Stromal cell of bone marrow (primary cell): ENCODE measurements around the gene PSMB7.
A peak's percentile ranks its signal among the peaks of the same experiment; 100 is the strongest.

Experiments
- DNase-seq: peaks from one replicate; pipeline ENCODE4 v3.0.0-alpha.2; 2012; ENCODE audit warnings: low read depth

Gene PSMB7

GRCh38 chr9:124345063-124345462, 70.2 kb downstream of the PSMB7 start:
- no peak for DNase-seq

GRCh38 chr9:124344291-124345050, 70.8 kb downstream of the PSMB7 start:
- no peak for DNase-seq

- no peak for DNase-seq
These were observed 71.5 kb downstream of the PSMB7 start for GRCh38 chr9:124343533-124344290.

- peak; percentile 90 for DNase-seq
These were observed 72.3 kb downstream of the PSMB7 start for GRCh38 chr9:124342776-124343485.

GRCh38 chr9:124342402-124342775, 72.9 kb downstream of the PSMB7 start:
- no peak for DNase-seq

DNA sequence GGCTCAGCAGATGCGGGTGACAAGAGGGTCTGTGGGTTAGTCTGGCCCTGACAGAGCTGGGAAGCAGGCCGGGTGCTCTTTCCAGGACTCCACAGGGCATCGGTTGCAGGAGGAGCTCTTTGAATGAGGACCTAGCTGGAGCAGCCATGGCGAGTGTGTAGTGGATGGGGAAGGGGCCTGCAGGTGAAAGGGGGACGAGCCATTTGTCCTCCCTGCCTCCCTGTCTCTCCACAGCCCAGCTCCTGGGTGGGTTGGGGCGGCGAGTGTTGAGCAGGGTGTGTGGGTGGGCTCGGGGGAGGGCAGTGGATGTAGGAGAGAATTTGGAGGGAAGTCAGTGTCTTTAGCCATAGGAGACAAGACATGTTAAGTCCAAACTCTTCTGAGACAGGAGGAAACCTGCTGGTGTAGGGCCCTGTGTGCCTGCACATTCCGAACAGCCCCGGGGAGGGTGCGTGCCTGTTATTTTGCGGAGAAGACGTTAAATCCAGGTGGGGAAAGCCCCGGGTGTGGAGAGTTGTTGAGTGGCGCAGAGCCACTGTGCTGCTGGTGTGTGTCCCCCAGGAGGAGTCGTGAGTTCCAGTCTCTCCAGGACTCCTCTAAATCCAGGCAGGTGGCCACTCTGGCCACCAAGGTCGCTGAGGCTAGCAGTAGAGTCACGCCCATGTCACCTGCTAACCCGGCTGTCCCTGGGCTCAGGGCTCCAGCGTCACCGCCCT, 73.6 kb downstream of the PSMB7 start:
- no peak for DNase-seq

DNA sequence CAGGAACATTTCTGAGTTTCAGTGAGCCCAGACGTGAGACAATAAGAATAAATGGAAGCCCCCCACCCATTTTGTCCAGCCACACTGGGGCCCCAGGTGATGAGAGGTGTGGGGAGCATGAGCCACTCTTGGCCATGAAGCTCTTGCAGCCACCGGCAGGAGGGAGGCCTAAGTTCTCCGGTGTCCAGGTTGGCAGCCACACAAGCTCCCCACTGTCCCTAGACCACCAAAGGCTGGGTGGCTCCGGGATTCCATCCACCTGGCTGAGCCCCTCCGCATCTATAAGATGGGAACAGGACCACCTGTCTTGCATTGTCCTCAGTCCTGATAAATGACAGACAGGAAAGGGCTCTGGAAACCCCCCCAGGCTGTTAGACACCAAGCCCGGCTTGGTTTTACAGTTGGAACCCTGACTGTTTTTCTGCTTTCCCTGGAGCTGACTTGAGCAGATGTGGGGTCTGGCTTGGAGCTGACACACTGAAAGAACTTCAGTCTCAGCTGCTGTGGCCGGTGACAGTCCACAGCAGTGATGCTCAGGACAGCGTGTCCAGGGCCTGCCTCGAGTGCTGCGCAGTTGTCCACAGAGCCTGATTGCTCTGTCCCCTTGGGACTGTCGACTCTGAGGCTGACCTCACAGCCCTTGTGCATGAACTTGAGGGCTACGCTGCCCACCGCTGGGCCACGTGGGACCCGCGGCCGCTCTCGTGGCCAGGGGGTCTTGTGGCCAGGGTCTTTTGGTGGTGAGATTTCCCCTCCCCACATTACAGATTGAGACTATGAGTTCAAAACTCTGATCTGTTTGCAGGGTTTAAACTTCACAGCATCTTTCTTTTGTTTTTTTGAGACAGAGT, 74.8 kb downstream of the PSMB7 start:
- DNase-seq, result no peak

GRCh38 chr9:124339603-124340146, 75.6 kb downstream of the PSMB7 start:
- DNase-seq, result no peak

DNA sequence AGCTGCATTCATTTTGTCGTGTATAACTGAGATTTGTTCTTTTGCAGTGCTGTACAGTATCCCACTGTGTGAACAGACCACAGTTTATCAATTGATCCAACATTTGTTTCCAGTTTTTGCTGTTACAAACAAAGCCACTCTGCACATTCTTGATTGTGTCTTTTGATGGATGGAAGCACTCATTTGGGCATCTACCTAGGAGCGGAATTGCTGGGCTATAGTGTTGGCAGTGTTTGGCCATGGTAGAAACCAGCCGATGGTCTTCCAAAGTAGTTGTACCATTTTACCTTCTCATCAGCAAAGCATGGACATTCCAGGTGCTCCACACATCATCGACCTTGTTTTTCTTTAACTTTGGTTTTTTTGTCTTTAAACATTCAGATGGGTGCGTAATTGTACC, 77.7 kb downstream of the PSMB7 start:
- no peak for DNase-seq

DNA sequence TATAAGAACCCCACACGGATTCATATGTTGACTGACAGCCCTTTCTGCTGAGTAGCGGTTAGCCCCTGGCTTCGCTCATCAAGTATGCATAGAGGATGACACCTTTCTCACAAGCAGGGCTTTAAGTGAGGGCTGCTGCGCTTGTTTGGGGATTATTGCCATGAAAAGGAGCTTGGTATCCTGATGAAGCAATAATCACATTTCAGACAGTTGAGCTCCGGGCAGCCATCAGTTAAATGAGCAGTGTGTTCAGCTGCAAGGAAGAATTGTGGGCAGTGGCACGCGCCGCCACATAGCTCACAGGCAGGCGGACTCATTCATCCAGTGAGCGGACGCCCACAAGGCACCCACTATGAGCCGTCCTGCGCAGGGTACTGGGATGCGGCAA, 79.9 kb downstream of the PSMB7 start:
- DNase-seq, result no peak

DNA sequence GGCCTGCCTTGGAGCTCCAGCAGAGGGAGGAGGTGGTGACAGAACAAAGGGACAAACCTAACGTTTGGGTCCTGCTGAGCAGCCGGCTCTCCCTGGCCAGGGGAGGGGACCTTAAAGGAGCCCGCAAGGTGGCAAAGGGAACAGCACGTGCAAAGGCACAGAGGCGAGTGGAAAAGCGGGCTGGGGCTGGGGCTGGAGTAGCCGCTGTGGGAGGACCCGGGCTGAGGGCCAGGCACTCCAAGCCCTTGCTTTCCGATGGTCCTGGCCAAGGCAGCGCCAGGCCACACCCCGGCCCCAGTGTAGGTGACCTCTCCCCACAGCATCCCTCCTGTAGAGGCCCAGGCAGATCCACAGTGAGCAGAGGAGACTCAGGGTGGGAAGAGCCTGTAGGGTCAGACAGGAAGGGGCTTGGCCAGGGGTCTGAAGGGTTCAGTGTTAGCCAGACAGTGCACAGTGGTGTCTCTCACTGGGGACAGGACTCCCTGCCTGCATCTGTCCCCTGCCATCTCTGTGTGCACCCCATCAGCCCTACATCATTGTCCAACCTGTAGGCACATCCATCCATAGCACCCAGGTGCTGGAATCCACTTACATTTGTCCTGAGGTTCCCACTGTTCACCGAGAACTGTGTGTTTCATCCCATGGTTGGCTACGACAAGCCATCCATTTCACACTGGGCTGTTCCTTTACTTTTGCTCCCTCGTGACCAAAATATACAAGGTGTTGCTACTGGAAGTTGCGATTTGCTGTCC, 80.5 kb downstream of the PSMB7 start:
- DNase-seq, result no peak

DNA sequence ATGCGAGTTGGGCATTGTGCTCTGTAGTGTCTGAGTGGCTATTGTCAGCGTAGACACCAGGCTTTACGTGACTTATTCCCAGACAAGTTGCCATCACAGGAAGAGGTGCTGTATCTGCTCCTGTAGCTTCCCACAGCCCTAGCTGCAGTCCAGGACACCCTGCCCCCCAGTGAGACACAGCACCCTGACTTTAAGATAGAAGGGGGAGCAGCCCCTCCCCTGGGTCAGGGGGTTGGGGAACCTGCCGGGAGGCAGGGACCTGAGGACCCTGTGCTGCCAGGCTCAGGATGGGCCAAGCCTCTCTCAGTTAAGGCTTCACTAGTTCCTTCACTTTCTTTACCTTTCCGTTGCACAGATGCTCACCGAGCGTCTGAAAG, 82.1 kb downstream of the PSMB7 start:
- DNase-seq, result no peak

GRCh38 chr9:124332361-124333202, 82.7 kb downstream of the PSMB7 start:
- DNase-seq, result no peak

GRCh38 chr9:124331580-124331979, 83.7 kb downstream of the PSMB7 start:
- no peak for DNase-seq

DNA sequence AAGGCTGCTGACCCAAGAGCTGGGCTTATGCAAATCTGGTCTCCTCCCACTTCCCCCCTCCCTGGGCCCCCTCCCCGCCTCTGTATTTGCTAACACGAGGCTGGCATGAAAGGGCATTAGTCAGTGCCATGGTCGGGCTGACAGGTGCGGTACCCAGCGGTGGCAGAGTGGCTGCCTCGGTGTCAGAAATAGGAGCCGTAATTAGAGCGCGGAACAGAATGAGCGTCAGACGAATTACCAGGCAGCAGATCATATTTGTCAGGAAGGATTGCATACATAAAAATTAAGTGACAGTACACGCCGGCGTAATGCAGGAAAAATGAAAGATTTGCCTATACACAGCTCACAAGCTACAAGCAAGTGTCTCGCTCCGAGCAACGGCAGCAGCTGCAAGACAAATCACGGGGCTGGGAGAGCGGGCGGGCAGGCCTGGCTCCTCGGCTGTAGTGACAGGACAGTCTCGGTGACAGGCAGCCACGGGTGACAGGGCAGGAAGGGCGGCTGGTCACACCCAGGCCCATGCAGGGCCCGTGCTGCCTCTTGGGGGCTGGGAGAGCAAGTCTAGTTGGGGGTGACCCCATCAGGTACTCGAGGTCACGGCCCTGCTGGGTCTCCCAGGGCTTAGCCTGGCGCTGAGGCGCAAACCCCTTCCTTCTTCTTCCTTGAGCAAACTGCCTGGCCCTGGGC, 85.1 kb downstream of the PSMB7 start:
- no peak for DNase-seq

DNA sequence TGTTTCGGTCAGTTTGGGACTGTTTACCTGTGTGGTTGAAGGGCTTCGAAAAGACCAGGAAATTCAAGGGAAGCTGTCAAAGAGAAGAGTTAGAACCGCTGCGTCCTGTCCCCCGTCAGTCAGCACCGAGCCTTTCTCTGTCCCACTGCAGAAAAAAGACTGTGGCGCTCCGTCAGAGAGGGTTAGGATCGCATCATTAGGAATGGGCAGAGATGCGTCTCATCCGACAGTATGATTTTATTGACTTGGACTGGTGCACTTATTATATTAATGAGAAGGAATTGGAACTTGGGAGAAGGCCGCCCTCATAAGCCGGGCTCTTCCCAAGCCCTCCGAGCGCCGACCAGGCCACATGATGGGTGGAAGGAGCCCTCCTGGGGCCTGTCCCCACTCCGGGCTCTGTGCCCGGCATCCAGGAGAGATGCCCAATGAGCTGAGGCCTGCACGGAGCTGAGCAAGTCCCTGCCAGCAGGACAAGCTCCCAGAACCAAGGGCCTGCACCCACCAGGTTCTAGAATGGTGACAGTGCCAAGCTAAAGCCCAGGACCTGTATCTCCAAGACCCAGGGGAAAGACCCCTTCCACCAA, 85.9 kb downstream of the PSMB7 start:
- DNase-seq, result no peak

DNA sequence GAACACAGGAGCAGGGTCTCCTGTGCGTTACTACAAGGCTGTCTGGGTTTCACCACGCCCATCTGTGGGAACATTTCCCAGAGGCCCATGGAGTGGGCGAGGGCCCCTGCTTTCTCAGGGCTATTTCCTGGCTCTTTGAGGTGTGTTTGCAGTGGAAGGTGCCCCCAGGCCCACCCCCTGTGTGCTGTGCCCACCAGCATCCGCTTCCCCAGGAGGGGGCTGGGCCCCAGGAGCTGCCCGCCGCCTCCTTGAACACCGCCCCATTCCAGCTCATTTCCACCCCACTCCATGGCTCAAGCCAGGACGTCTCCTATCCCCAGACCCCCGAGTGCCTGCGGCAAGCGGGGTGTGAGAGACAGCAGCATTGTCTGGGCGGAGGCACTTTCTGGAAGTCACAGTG, 87.0 kb downstream of the PSMB7 start:
- no peak for DNase-seq

DNA sequence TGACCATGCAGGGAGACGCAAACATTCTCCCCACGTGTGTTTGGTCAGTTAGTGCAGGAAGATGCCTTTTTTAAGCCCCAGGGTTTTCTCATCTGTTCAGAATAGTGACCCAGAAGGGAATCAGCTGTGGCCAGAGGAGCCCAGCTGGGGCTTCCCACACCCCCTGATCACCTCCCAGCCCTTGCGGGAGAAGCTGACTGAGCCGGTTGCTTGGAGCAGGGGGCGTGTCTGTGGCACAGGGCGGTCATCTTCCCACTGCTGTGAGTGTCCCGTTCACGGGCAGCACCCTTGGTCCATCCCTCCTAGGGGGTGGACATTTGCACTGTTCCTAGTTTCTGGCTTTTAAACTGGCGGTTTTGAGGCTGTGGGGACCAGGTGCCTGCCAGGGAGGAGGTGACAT, 87.8 kb downstream of the PSMB7 start:
- no peak for DNase-seq

DNA sequence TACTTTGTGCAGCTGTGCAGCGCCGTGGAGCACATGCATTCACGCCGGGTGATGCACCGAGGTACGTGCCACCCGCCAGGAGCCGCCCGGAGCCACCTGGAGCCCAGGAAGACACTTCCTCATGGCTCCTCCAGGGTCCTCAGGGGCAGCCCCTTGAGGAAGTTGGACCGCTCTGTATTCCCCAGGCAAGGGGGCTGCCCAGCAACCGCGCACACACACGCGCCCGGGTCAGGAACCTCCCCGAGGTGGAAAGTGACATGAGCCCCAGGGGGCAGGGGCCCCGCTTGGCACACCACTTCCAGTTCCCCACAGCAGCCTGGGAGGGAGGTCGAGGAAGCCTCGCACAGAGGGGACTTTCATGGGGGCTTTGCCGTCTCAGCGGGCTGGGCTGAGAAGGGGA, 88.9 kb downstream of the PSMB7 start:
- no peak for DNase-seq
